ENCODE measurements around the gene SYNPO2. TPM values are rescaled to one million over a fixed set of nuclear protein-coding genes. Genes with fewer than 3 reads are reported as not detected.

Gene SYNPO2
- total RNA-seq, 3 donors from 2014 or later (not counting 1 experiment from before 2014, with no cell fraction given), result 0.18 to 0.85 (median 0.56) TPM

- no peaks in the 10 kb centered on the region for H3K27me3 ChIP-seq (ENCODE audit: control insufficient read depth, insufficient read depth, low read length)
- Mint-ChIP-seq H3K27me3 (ENCODE audit: low read depth in 2 of 2) (peaks cover 0 to 6% of the 10 kb centered on the region in 2 donors), H3K27ac (no peak overlapping the region), H3K4me3 (no peak overlapping the region), H3K4me1 (peaks cover 0 to 8% of the 10 kb centered on the region in 2 donors), H3K9me3 (no peaks in the 10 kb centered on the region), H3K36me3 (no peaks in the 10 kb centered on the region)
- TF ChIP-seq CTCF (IDR thresholded peaks at IDR 0.05), result no peak
- no peak overlapping the region for H3K27ac ChIP-seq (ENCODE audit: low read length)
- no peak overlapping the region for H3K4me3 ChIP-seq (ENCODE audit: low read length)
- intact Hi-C loops (cut with micrococcal nuclease), result no loop called here
- DNase-seq (no peak), ATAC-seq (no peak)
- H3K36me3 ChIP-seq (ENCODE audit: control insufficient read depth, insufficient read depth, low read length), result no peaks in the 10 kb centered on the region
- WGBS (ENCODE audit: insufficient coverage), result 73% methylated on average over 5 of the region's 5 CpGs
- no peaks in the 10 kb centered on the region for H3K9me3 ChIP-seq (ENCODE audit: control insufficient read depth, insufficient read depth, low read length)
- H3K4me1 ChIP-seq (ENCODE audit: control insufficient read depth, insufficient read depth, low read length), result no peaks in the 10 kb centered on the region
Measured at GRCh38 chr4:118991686-118992085, 103.0 kb downstream of the SYNPO2 start.

GRCh38 chr4:118992149-118992548 lies 103.5 kb downstream of the SYNPO2 start:
- Histone ChIP-seq H3K36me3 (ENCODE audit: control insufficient read depth, insufficient read depth, low read length) (no peaks in the 10 kb centered on the region), H3K4me3 (ENCODE audit: low read length) (no peak overlapping the region), H3K4me1 (ENCODE audit: control insufficient read depth, insufficient read depth, low read length) (no peaks in the 10 kb centered on the region), H3K27me3 (ENCODE audit: control insufficient read depth, insufficient read depth, low read length) (no peaks in the 10 kb centered on the region), H3K9me3 (ENCODE audit: control insufficient read depth, insufficient read depth, low read length) (no peaks in the 10 kb centered on the region), H3K27ac (ENCODE audit: low read length) (no peak overlapping the region)
- intact Hi-C loops (cut with micrococcal nuclease), result no loop called here
- H3K27ac Mint-ChIP-seq, result no peak overlapping the region
- WGBS (ENCODE audit: insufficient coverage), result 100% methylated on average over 1 of the region's 1 CpG
- H3K36me3 Mint-ChIP-seq, result no peaks in the 10 kb centered on the region
- H3K9me3 Mint-ChIP-seq, result no peaks in the 10 kb centered on the region
- no peak overlapping the region for H3K4me3 Mint-ChIP-seq
- peaks cover 0 to 6% of the 10 kb centered on the region in 2 donors for H3K27me3 Mint-ChIP-seq (ENCODE audit: low read depth in 2 of 2)
- peaks cover 0 to 8% of the 10 kb centered on the region in 2 donors for H3K4me1 Mint-ChIP-seq
- no peak for ATAC-seq
- TF ChIP-seq CTCF (IDR thresholded peaks at IDR 0.05), result no peak
- DNase-seq, result no peak

- H3K36me3 ChIP-seq (ENCODE audit: control insufficient read depth, insufficient read depth, low read length), result no peaks in the 10 kb centered on the region
- Mint-ChIP-seq H3K36me3 (no peaks in the 10 kb centered on the region), H3K27ac (no peak overlapping the region), H3K27me3 (ENCODE audit: low read depth in 2 of 2) (peaks cover 6 to 10% of the 10 kb centered on the region in 2 donors), H3K4me3 (no peak overlapping the region), H3K4me1 (peaks cover 0 to 8% of the 10 kb centered on the region in 2 donors), H3K9me3 (no peaks in the 10 kb centered on the region)
- H3K27me3 ChIP-seq (ENCODE audit: control insufficient read depth, insufficient read depth, low read length), result no peaks in the 10 kb centered on the region
- H3K9me3 ChIP-seq (ENCODE audit: control insufficient read depth, insufficient read depth, low read length), result no peaks in the 10 kb centered on the region
- 100% methylated on average over 2 of the region's 2 CpGs for WGBS (ENCODE audit: insufficient coverage)
- ATAC-seq (no peak), DNase-seq (no peak)
- H3K4me3 ChIP-seq (ENCODE audit: low read length), result no peak overlapping the region
- intact Hi-C loops (cut with micrococcal nuclease), result no loop called here
- H3K4me1 ChIP-seq (ENCODE audit: control insufficient read depth, insufficient read depth, low read length), result no peaks in the 10 kb centered on the region
- no peak overlapping the region for H3K27ac ChIP-seq (ENCODE audit: low read length)
- TF ChIP-seq CTCF (IDR thresholded peaks at IDR 0.05), result no peak
Measured at GRCh38 chr4:118993333-118993732, 104.7 kb downstream of the SYNPO2 start.

GRCh38 chr4:118994030-118994429 lies 105.4 kb downstream of the SYNPO2 start:
- Mint-ChIP-seq H3K4me1 (peaks cover 0 to 8% of the 10 kb centered on the region in 2 donors), H3K36me3 (no peaks in the 10 kb centered on the region), H3K4me3 (no peak overlapping the region), H3K9me3 (no peaks in the 10 kb centered on the region), H3K27me3 (ENCODE audit: low read depth in 2 of 2) (peaks cover 6 to 10% of the 10 kb centered on the region in 2 donors), H3K27ac (no peak overlapping the region)
- Histone ChIP-seq H3K27ac (ENCODE audit: low read length) (no peak overlapping the region), H3K27me3 (ENCODE audit: control insufficient read depth, insufficient read depth, low read length) (no peaks in the 10 kb centered on the region), H3K4me3 (ENCODE audit: low read length) (no peak overlapping the region), H3K9me3 (ENCODE audit: control insufficient read depth, insufficient read depth, low read length) (no peaks in the 10 kb centered on the region), H3K36me3 (ENCODE audit: control insufficient read depth, insufficient read depth, low read length) (no peaks in the 10 kb centered on the region), H3K4me1 (ENCODE audit: control insufficient read depth, insufficient read depth, low read length) (no peaks in the 10 kb centered on the region)
- no peak for TF ChIP-seq CTCF (IDR thresholded peaks at IDR 0.05)
- intact Hi-C loops (cut with micrococcal nuclease), result no loop called here
- ATAC-seq (no peak), DNase-seq (no peak)
- 86% methylated on average over 5 of the region's 5 CpGs for WGBS (ENCODE audit: insufficient coverage)

All from natural killer cell (primary cell).